IMR-90 (cell line): ENCODE results near the gene COL19A1.

Experiments
- BHLHE40 ChIP-seq: fragments of 150-350 bp; IDR thresholded peaks from 2 replicates; pipeline ENCODE4 v1.6.1; 2016; ENCODE audit warnings: mild to moderate bottlenecking, low read depth, low read length
- CHD1 ChIP-seq: IDR thresholded peaks from 2 replicates; pipeline ENCODE4 v1.6.1; 2012; ENCODE audit warnings: low read depth, low read length, improper control_type of control experiment
- FOS ChIP-seq: fragments of 150-350 bp; IDR thresholded peaks from 2 replicates; pipeline ENCODE4 v1.6.1; 2016; ENCODE audit warnings: low read depth, low read length
- MXI1 ChIP-seq: IDR thresholded peaks from 2 replicates; pipeline ENCODE4 v1.6.1; 2012; ENCODE audit warnings: low read depth, mild to moderate bottlenecking, low read length, moderate library complexity, borderline replicate concordance
- POLR2A ChIP-seq: IDR thresholded peaks from 2 replicates; pipeline ENCODE4 v1.6.1; 2012; ENCODE audit warnings: mild to moderate bottlenecking, low read depth, low read length
- RAD21 ChIP-seq: IDR thresholded peaks from 2 replicates; pipeline ENCODE4 v1.6.1; 2012; ENCODE audit warnings: low read length, improper control_type of control experiment
- RCOR1 ChIP-seq: IDR thresholded peaks from 2 replicates; pipeline ENCODE4 v1.6.1; 2012; ENCODE audit warnings: mild to moderate bottlenecking, low read length, improper control_type of control experiment; ENCODE audit not compliant: insufficient replicate concordance
- RFX5 ChIP-seq: IDR thresholded peaks from 2 replicates; pipeline ENCODE4 v1.8.0; 2012; ENCODE audit warnings: low read depth, mild to moderate bottlenecking, low read length, moderate library complexity
- TF ChIP-seq, protein P1 (sequence below): conservative IDR thresholded peaks from 2 replicates; pipeline ENCODE4 v1.5.1; 2012; ENCODE audit warnings: mild to moderate bottlenecking, low read depth, low read length, improper control_type of control experiment
- TF ChIP-seq, protein P2 (sequence below): fragments of 150-350 bp; IDR thresholded peaks from 2 replicates; pipeline ENCODE4 v1.6.1; 2017; ENCODE audit warnings: mild to moderate bottlenecking, antibody characterized with exemption, low read length, low read depth

GRCh38 chr6:70225055-70225454, 358.7 kb downstream of the COL19A1 start:
- no peak for TF ChIP-seq POLR2A
- TF ChIP-seq, protein P1, sequence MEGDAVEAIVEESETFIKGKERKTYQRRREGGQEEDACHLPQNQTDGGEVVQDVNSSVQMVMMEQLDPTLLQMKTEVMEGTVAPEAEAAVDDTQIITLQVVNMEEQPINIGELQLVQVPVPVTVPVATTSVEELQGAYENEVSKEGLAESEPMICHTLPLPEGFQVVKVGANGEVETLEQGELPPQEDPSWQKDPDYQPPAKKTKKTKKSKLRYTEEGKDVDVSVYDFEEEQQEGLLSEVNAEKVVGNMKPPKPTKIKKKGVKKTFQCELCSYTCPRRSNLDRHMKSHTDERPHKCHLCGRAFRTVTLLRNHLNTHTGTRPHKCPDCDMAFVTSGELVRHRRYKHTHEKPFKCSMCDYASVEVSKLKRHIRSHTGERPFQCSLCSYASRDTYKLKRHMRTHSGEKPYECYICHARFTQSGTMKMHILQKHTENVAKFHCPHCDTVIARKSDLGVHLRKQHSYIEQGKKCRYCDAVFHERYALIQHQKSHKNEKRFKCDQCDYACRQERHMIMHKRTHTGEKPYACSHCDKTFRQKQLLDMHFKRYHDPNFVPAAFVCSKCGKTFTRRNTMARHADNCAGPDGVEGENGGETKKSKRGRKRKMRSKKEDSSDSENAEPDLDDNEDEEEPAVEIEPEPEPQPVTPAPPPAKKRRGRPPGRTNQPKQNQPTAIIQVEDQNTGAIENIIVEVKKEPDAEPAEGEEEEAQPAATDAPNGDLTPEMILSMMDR: no peak
- no peak for TF ChIP-seq RFX5
- TF ChIP-seq, protein P2, sequence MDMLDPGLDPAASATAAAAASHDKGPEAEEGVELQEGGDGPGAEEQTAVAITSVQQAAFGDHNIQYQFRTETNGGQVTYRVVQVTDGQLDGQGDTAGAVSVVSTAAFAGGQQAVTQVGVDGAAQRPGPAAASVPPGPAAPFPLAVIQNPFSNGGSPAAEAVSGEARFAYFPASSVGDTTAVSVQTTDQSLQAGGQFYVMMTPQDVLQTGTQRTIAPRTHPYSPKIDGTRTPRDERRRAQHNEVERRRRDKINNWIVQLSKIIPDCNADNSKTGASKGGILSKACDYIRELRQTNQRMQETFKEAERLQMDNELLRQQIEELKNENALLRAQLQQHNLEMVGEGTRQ: no peak
- no peak for TF ChIP-seq RAD21
- no peak for TF ChIP-seq MXI1
- no peak for TF ChIP-seq FOS
- TF ChIP-seq CHD1: no peak
- TF ChIP-seq BHLHE40: no peak
- TF ChIP-seq RCOR1: no peak
